DOHH2 (cell line): Measurements from ENCODE around the gene TBCD.

ENCODE experiments used
- CTCF ChIP-seq: fragments of 200-600 bp; sonication (generic); IDR thresholded peaks from one replicate; pipeline ENCODE4 v1.5.1; 2014; ENCODE audit warnings: antibody characterized with exemption, mild to moderate bottlenecking, low read depth, low read length; ENCODE audit not compliant: poor library complexity, severe bottlenecking
- EZH2phosphoT487 ChIP-seq: fragments of 200-600 bp; sonication (generic); IDR thresholded peaks from 2 replicates; pipeline ENCODE4 v1.6.1; 2017; ENCODE audit warnings: borderline replicate concordance, mild to moderate bottlenecking, antibody characterized with exemption, low read length, moderate library complexity, mixed read lengths

GRCh38 chr17:82772026-82772425 is 20.2 kb downstream of the TBCD start:
- TF ChIP-seq CTCF (no peak), EZH2phosphoT487 (no peak)
